OCI-LY7 (cell line): ENCODE results near the gene MTLN. TPM values are rescaled to one million over a fixed set of nuclear protein-coding genes. Genes with fewer than 3 reads are reported as not detected.

Experiments used
- BruUV-seq: library from RNA; stranded (reverse); fragments of 400-500 nt; replicated peaks from 2 replicates; lab custom pipeline; 2021; lab: Mats Ljungman, UMichigan
- CTCF ChIA-PET: fragments of 300-600 bp; sonication (Branson Sonifier 250); formaldehyde crosslinking; loops from one replicate; lab custom pipeline; 2022; ENCODE audit warnings: antibody characterized with exemption; ENCODE audit not compliant: unreplicated experiment; lab: Charles Lee
- POLR2A ChIA-PET: fragments of 300-600 bp; sonication (Branson Sonifier 250); formaldehyde crosslinking; loops from one replicate; lab custom pipeline; 2022; ENCODE audit warnings: antibody characterized with exemption; lab: Charles Lee
- DNase-seq: peaks from one replicate; pipeline ENCODE4 v3.0.0-alpha.2; 2015; ENCODE audit warnings: low spot score
- H2AFZ ChIP-seq: fragments of 200-600 bp; sonication (generic), shearing (Covaris generic); 2 replicates; pipeline ENCODE4 v1.6.1; 2014; ENCODE audit warnings: mild to moderate bottlenecking, antibody characterized with exemption, low read length, moderate library complexity
- H3K27ac ChIP-seq: fragments of 200-600 bp; sonication (generic); 2 replicates; pipeline ENCODE4 v1.5.1; 2014; ENCODE audit warnings: mixed run types, low read depth, mild to moderate bottlenecking, moderate library complexity, low read length, inconsistent platforms; ENCODE audit not compliant: poor library complexity, severe bottlenecking
- H3K36me3 ChIP-seq: fragments of 200-600 bp; sonication (generic); 2 replicates; pipeline ENCODE4 v1.6.1; 2014; ENCODE audit warnings: mild to moderate bottlenecking, antibody characterized with exemption, low read length, moderate library complexity, mixed read lengths; ENCODE audit not compliant: insufficient read depth
- H3K4me1 ChIP-seq: fragments of 200-600 bp; sonication (generic); 2 replicates; pipeline ENCODE4 v1.5.1; 2014; ENCODE audit warnings: mild to moderate bottlenecking, low read length; ENCODE audit not compliant: insufficient read depth, poor library complexity, severe bottlenecking
- H3K4me2 ChIP-seq: fragments of 200-600 bp; sonication (generic); 2 replicates; pipeline ENCODE4 v1.6.1; 2014; ENCODE audit warnings: mild to moderate bottlenecking, low read length
- H3K4me3 ChIP-seq: fragments of 200-600 bp; sonication (generic); 2 replicates; pipeline ENCODE4 v1.5.1; 2014; ENCODE audit warnings: mild to moderate bottlenecking, low read depth, low read length; ENCODE audit not compliant: poor library complexity, severe bottlenecking
- H3K79me2 ChIP-seq: fragments of 200-600 bp; sonication (generic); 2 replicates; pipeline ENCODE4 v1.6.1; 2016; ENCODE audit warnings: low read depth, mild to moderate bottlenecking, low read length, moderate library complexity, mixed read lengths; ENCODE audit not compliant: insufficient read depth
- H3K9me2 ChIP-seq: fragments of 200-600 bp; sonication (generic); 2 replicates; pipeline ENCODE4 v1.6.1; 2016; ENCODE audit warnings: mild to moderate bottlenecking, low read length, mixed read lengths; ENCODE audit not compliant: insufficient read depth
- H3K9me3 ChIP-seq: fragments of 200-600 bp; sonication (generic); 2 replicates; pipeline ENCODE4 v1.6.1; 2014; ENCODE audit warnings: mild to moderate bottlenecking, mixed run types, low read length, mixed read lengths
- H4K20me1 ChIP-seq: fragments of 200-600 bp; sonication (generic); 2 replicates; pipeline ENCODE4 v1.6.1; 2014; ENCODE audit warnings: mild to moderate bottlenecking, antibody characterized with exemption, low read length, moderate library complexity, mixed read lengths; ENCODE audit not compliant: insufficient read depth
- CTCF ChIP-seq: fragments of 200-600 bp; sonication (generic); conservative IDR thresholded peaks from 2 replicates; pipeline ENCODE4 v1.5.1; 2014; ENCODE audit warnings: mild to moderate bottlenecking, antibody characterized with exemption, low read length, moderate library complexity, mixed read lengths
- EZH2phosphoT487 ChIP-seq: fragments of 200-600 bp; sonication (generic); IDR thresholded peaks from 2 replicates; pipeline ENCODE4 v1.6.1; 2018; ENCODE audit warnings: low read depth, borderline replicate concordance, mild to moderate bottlenecking, mixed run types, antibody characterized with exemption, low read length, moderate library complexity, mixed read lengths
- intact Hi-C: fragments of 100-400 bp; cut with micrococcal nuclease; formaldehyde crosslinking; loops from one replicate; pipeline ENCODE4 v1.10.0; 2022; ENCODE audit not compliant: unreplicated experiment
- total RNA-seq, 2 experiments: library from RNA; depleted of rRNA in 1 of 2; stranded (reverse); fragments of >200 nt in 1 of 2; shearing (Covaris generic) in 1 of 2; gene quantifications; 2 replicates each; pipeline ENCODE4 v1.2.3, GENCODE V29; 2014 to 2022

MTLN gene
- total RNA-seq, 2 experiments from 2014 or later = 0.69 to 8.5 TPM

GRCh38 chr2:110182449-110182848, 29.9 kb downstream of the MTLN start:
- POLR2A ChIA-PET = no interaction called here
- TF ChIP-seq EZH2phosphoT487 = no peak
- TF ChIP-seq CTCF = no peak
- no peak overlapping the region for H3K4me2 ChIP-seq
- CTCF ChIA-PET = no interaction called here
- H3K4me1 ChIP-seq = no peaks in the 10 kb centered on the region
- no peaks in the 10 kb centered on the region for H3K9me3 ChIP-seq
- H3K36me3 ChIP-seq = no peaks in the 10 kb centered on the region
- BruUV-seq = no TSS peak
- H4K20me1 ChIP-seq = no peaks in the 10 kb centered on the region
- H2AFZ ChIP-seq = no peak overlapping the region
- H3K4me3 ChIP-seq = no peak overlapping the region
- H3K27ac ChIP-seq = no peak overlapping the region
- DNase-seq = no peak
- H3K9me2 ChIP-seq = no peaks in the 10 kb centered on the region
- no peaks in the 10 kb centered on the region for H3K79me2 ChIP-seq
- intact Hi-C loops = no loop called here

GRCh38 chr2:110180036-110180435, 32.3 kb downstream of the MTLN start:
- ChIA-PET CTCF (no interaction called here), POLR2A (interaction anchor here (1.5 kb wide), 1 partner anchor 15 kb away, joined by 8 read pairs; no protein-coding TSS in a partner anchor)
- Histone ChIP-seq H3K36me3 (no peaks in the 10 kb centered on the region), H3K4me2 (no peak overlapping the region), H4K20me1 (no peaks in the 10 kb centered on the region), H3K9me2 (no peaks in the 10 kb centered on the region), H3K9me3 (no peaks in the 10 kb centered on the region), H3K4me3 (no peak overlapping the region), H3K4me1 (no peaks in the 10 kb centered on the region), H3K27ac (no peak overlapping the region), H2AFZ (no peak overlapping the region), H3K79me2 (no peaks in the 10 kb centered on the region)
- no peak for TF ChIP-seq EZH2phosphoT487
- TF ChIP-seq CTCF = no peak
- DNase-seq = no peak
- intact Hi-C loops = no loop called here
- BruUV-seq = no TSS peak

GRCh38 chr2:110173523-110173922, 38.8 kb downstream of the MTLN start:
- Histone ChIP-seq H3K4me1 (no peaks in the 10 kb centered on the region), H3K79me2 (no peaks in the 10 kb centered on the region), H4K20me1 (no peaks in the 10 kb centered on the region), H3K36me3 (no peaks in the 10 kb centered on the region), H2AFZ (no peak overlapping the region), H3K9me3 (no peaks in the 10 kb centered on the region), H3K4me2 (no peak overlapping the region), H3K27ac (no peak overlapping the region), H3K4me3 (no peak overlapping the region), H3K9me2 (no peaks in the 10 kb centered on the region)
- DNase-seq = no peak
- ChIA-PET POLR2A (no interaction called here), CTCF (no interaction called here)
- no TSS peak for BruUV-seq
- TF ChIP-seq EZH2phosphoT487 (no peak), CTCF (no peak)
- intact Hi-C loops = no loop called here
